PC-3 (cell line): ENCODE data around the gene BIRC6. TPM values are rescaled to one million over a fixed set of nuclear protein-coding genes. Genes with fewer than 3 reads are reported as not detected.
"Not testable (repeated sequence)": the region's sequence is repeated elsewhere in the genome, so short reads cannot be mapped to it uniquely, and the experiment has no call there.

Experiments
- ATAC-seq: fragments of 200-7000 bp; cut with Tn5 transposase; 2 replicates; pipeline ENCODE4 v1.9.1; 2020; ENCODE audit warnings: mild to moderate bottlenecking, moderate library complexity
- BruUV-seq: library from RNA; stranded (reverse); fragments of 400-500 nt; replicated peaks from 2 replicates; lab custom pipeline; 2021; lab: Mats Ljungman, UMichigan
- CTCF ChIA-PET: fragments of 300-600 bp; sonication (Branson Sonifier 250); formaldehyde crosslinking; loops from one replicate; lab custom pipeline; 2022; ENCODE audit warnings: antibody characterized with exemption; lab: Charles Lee
- POLR2A ChIA-PET: fragments of 300-600 bp; sonication (Branson Sonifier 250); formaldehyde crosslinking; loops from one replicate; lab custom pipeline; 2022; ENCODE audit warnings: antibody characterized with exemption; ENCODE audit not compliant: unreplicated experiment; lab: Charles Lee
- DNase-seq: peaks from one replicate; pipeline ENCODE4 v3.0.0-alpha.2; 2015
- H2AFZ ChIP-seq: fragments of 300-600 bp; sonication (generic); 2 replicates; pipeline ENCODE4 v1.6.0; 2016; ENCODE audit warnings: antibody characterized with exemption, low read length
- H3F3A ChIP-seq: fragments of 300-600 bp; sonication (generic); one replicate; pipeline ENCODE4 v1.6.0; 2017; ENCODE audit warnings: antibody characterized with exemption, low read length, control low read depth, mild to moderate bottlenecking; ENCODE audit not compliant: unreplicated experiment
- H3K27ac ChIP-seq: fragments of 300-600 bp; sonication (generic); 2 replicates; pipeline ENCODE4 v1.5.1; 2016; ENCODE audit warnings: mild to moderate bottlenecking, low read length
- H3K27me3 ChIP-seq: fragments of 300-600 bp; sonication (generic); 2 replicates; pipeline ENCODE4 v1.6.1; 2016; ENCODE audit warnings: low read length, mixed read lengths
- H3K36me3 ChIP-seq: fragments of 300-600 bp; sonication (generic); 2 replicates; pipeline ENCODE4 v1.6.1; 2016; ENCODE audit warnings: low read depth, mixed run types, low read length, mixed read lengths
- H3K4me1 ChIP-seq: fragments of 300-600 bp; sonication (generic); 2 replicates; pipeline ENCODE4 v1.5.1; 2016; ENCODE audit warnings: low read length; ENCODE audit not compliant: insufficient read depth
- H3K4me2 ChIP-seq: fragments of 300-600 bp; sonication (generic); 2 replicates; pipeline ENCODE4 v1.6.0; 2016; ENCODE audit warnings: low read length
- H3K4me3 ChIP-seq: fragments of 300-600 bp; sonication (generic); 2 replicates; pipeline ENCODE4 v1.5.1; 2016; ENCODE audit warnings: mild to moderate bottlenecking, low read length, mixed read lengths
- H3K79me2 ChIP-seq: fragments of 300-600 bp; sonication (generic); 2 replicates; pipeline ENCODE4 v1.6.1; 2017; ENCODE audit warnings: low read length, mixed read lengths
- H3K9ac ChIP-seq: fragments of 300-600 bp; sonication (generic); 2 replicates; pipeline ENCODE4 v1.6.0; 2016; ENCODE audit warnings: mild to moderate bottlenecking, low read length
- H3K9me2 ChIP-seq: fragments of 300-600 bp; sonication (generic); replicated peaks from 2 replicates; pipeline ENCODE4 v1.6.1; 2016; ENCODE audit warnings: mixed run types, low read length, mixed read lengths
- H3K9me3 ChIP-seq: fragments of 300-600 bp; sonication (generic); 2 replicates; pipeline ENCODE4 v1.6.1; 2016; ENCODE audit warnings: low read length, mixed read lengths
- H4K20me1 ChIP-seq: fragments of 300-600 bp; sonication (generic); 2 replicates; pipeline ENCODE4 v1.6.1; 2016; ENCODE audit warnings: low read length, mixed read lengths
- CTCF ChIP-seq: fragments of 300-600 bp; sonication (generic); conservative IDR thresholded peaks from 2 replicates; pipeline ENCODE4 v1.5.1; 2017; ENCODE audit warnings: antibody characterized with exemption, low read depth, mild to moderate bottlenecking, low read length
- EZH2 ChIP-seq: fragments of 300-600 bp; sonication (generic); IDR thresholded peaks from one replicate; pipeline ENCODE4 v1.6.1; 2017; ENCODE audit warnings: antibody characterized with exemption, mild to moderate bottlenecking, low read length; ENCODE audit not compliant: unreplicated experiment
- EZH2phosphoT487 ChIP-seq: fragments of 300-600 bp; sonication (generic); IDR thresholded peaks from 2 replicates; pipeline ENCODE4 v1.6.1; 2018; ENCODE audit warnings: mild to moderate bottlenecking, antibody characterized with exemption, low read length, borderline replicate concordance
- intact Hi-C: fragments of 100-400 bp; cut with micrococcal nuclease; formaldehyde crosslinking; loops from 2 replicates; pipeline ENCODE4 v1.9.0; 2023
- total RNA-seq: library from RNA; depleted of rRNA; stranded (reverse); fragments of >200 nt; gene quantifications from 2 replicates; pipeline ENCODE4 v1.2.3, GENCODE V29; 2014

The BIRC6 gene
- total RNA-seq, 1 experiment from 2014 or later: 74.7 TPM

- Histone ChIP-seq H3K79me2 (no peaks in the 10 kb centered on the region), H3K9me3 (no peaks in the 10 kb centered on the region), H2AFZ (no peak overlapping the region), H3K4me1 (no peaks in the 10 kb centered on the region), H3K9me2 (no peaks in the 10 kb centered on the region), H3K27me3 (no peaks in the 10 kb centered on the region), H3K9ac (no peak overlapping the region), H3K36me3 (no peaks in the 10 kb centered on the region), H3K27ac (no peak overlapping the region), H4K20me1 (no peaks in the 10 kb centered on the region), H3F3A (no peaks in the 10 kb centered on the region), H3K4me2 (no peak overlapping the region), H3K4me3 (no peak overlapping the region)
- BruUV-seq: no TSS peak
- DNase-seq (no peak), ATAC-seq (no peak)
- intact Hi-C loops: no loop called here
- POLR2A ChIA-PET: interaction anchor here (0.7 kb wide), 1 partner anchor 403 kb away, joined by 4 read pairs; no protein-coding TSS in a partner anchor
- CTCF ChIA-PET: no interaction called here
- TF ChIP-seq CTCF (no peak), EZH2phosphoT487 (no peak), EZH2 (no peak)
These were observed 26.7 kb upstream of the BIRC6 start for GRCh38 chr2:32330136-32330535.

- Histone ChIP-seq H2AFZ (no peak overlapping the region), H3K9me2 (no peaks in the 10 kb centered on the region), H3K9ac (no peak overlapping the region), H3K4me2 (no peak overlapping the region), H3K27me3 (no peaks in the 10 kb centered on the region), H3K4me1 (peaks cover 6% of the 10 kb centered on the region; the same call in 1 of the 2 replicates), H3K4me3 (no peak overlapping the region), H3K9me3 (no peaks in the 10 kb centered on the region), H3K36me3 (no peaks in the 10 kb centered on the region), H3K79me2 (no peaks in the 10 kb centered on the region), H3F3A (no peaks in the 10 kb centered on the region), H4K20me1 (no peaks in the 10 kb centered on the region), H3K27ac (no peak overlapping the region)
- ChIA-PET POLR2A (no interaction called here), CTCF (no interaction called here)
- no TSS peak for BruUV-seq
- peak; percentile 29 for DNase-seq
- no peak for ATAC-seq
- TF ChIP-seq EZH2phosphoT487 (no peak), CTCF (no peak), EZH2 (no peak)
- intact Hi-C loops: no loop called here
These were observed 14.0 kb upstream of the BIRC6 start for GRCh38 chr2:32342801-32343200.

GRCh38 chr2:32350797-32351196 lies 6.0 kb upstream of the BIRC6 start:
- H2AFZ ChIP-seq, H3K4me3 ChIP-seq, H3F3A ChIP-seq, H3K9me2 ChIP-seq, H3K4me2 ChIP-seq, ATAC-seq, H3K9ac ChIP-seq, H3K9me3 ChIP-seq, H4K20me1 ChIP-seq, H3K27ac ChIP-seq, H3K79me2 ChIP-seq, BruUV-seq, H3K27me3 ChIP-seq, H3K4me1 ChIP-seq, DNase-seq, CTCF ChIA-PET, POLR2A ChIA-PET, intact Hi-C loops, H3K36me3 ChIP-seq: not testable (repeated sequence)
